Nephron (organoid): Measurements from ENCODE around the gene GDPD5.
A peak's percentile ranks its signal among the peaks of the same experiment; 100 is the strongest.

ENCODE experiments used
- H3K27ac Mint-ChIP-seq, 3 experiments: 2 replicates each; pipeline ENCODE4 v1.8.0; 2020; ENCODE audit warnings: mixed read lengths in 3 of 3, mild to moderate bottlenecking in 2 of 3, moderate library complexity in 1 of 3
- H3K27me3 Mint-ChIP-seq: 2 replicates; pipeline ENCODE4 v1.8.0; 2021; ENCODE audit warnings: low read depth, mild to moderate bottlenecking, moderate library complexity, mixed read lengths
- H3K36me3 Mint-ChIP-seq: 2 replicates; pipeline ENCODE4 v1.8.0; 2020; ENCODE audit warnings: low read depth, mixed read lengths
- H3K4me1 Mint-ChIP-seq: 2 replicates; pipeline ENCODE4 v1.8.0; 2020; ENCODE audit warnings: mixed read lengths
- H3K4me3 Mint-ChIP-seq, 3 experiments: 2 replicates each; pipeline ENCODE4 v1.8.0; 2020; ENCODE audit warnings: mild to moderate bottlenecking in 3 of 3, mixed read lengths in 3 of 3, moderate library complexity in 2 of 3
- H3K9me3 Mint-ChIP-seq: 2 replicates; pipeline ENCODE4 v1.8.0; 2020; ENCODE audit warnings: mixed read lengths
- TF ChIP-seq, protein P1 (sequence below), 3 experiments: fragments of 200-600 bp; sonication (generic); IDR thresholded peaks; one replicate each; pipeline ENCODE4 v1.5.0; 2021; ENCODE audit warnings: antibody characterized with exemption in 3 of 3; ENCODE audit not compliant: unreplicated experiment in 3 of 3

GDPD5 gene

DNA sequence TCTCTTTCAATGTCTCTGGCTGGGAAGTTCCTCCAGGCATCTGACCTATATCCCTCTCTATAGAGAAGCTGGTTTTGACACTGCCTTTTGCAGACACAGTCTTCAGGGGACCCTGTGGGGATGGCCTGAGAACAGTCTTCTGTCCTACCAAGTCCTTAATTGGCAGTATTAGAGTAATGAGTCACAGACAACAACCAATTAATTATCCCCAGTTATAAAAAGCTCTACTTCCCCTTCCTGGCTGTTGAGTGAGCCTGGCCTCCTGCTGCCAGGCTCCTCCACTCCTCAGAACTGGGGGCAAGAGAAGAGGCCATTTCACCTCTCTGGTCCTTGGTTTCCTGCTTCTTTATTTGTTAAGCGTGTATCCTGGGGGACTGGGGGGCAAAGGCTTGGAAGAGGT is 51.5 kb downstream of the GDPD5 start:
- Mint-ChIP-seq H3K4me3 (no peak overlapping the region), H3K4me1 (peaks cover 68% of the 10 kb centered on the region), H3K36me3 (no peaks in the 10 kb centered on the region), H3K27ac (peak overlapping the region in 2 of 3 experiments; percentile 69 to 70), H3K27me3 (no peaks in the 10 kb centered on the region), H3K9me3 (no peaks in the 10 kb centered on the region)
- TF ChIP-seq, protein P1, sequence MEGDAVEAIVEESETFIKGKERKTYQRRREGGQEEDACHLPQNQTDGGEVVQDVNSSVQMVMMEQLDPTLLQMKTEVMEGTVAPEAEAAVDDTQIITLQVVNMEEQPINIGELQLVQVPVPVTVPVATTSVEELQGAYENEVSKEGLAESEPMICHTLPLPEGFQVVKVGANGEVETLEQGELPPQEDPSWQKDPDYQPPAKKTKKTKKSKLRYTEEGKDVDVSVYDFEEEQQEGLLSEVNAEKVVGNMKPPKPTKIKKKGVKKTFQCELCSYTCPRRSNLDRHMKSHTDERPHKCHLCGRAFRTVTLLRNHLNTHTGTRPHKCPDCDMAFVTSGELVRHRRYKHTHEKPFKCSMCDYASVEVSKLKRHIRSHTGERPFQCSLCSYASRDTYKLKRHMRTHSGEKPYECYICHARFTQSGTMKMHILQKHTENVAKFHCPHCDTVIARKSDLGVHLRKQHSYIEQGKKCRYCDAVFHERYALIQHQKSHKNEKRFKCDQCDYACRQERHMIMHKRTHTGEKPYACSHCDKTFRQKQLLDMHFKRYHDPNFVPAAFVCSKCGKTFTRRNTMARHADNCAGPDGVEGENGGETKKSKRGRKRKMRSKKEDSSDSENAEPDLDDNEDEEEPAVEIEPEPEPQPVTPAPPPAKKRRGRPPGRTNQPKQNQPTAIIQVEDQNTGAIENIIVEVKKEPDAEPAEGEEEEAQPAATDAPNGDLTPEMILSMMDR (IDR thresholded peaks at IDR 0.05; ENCODE audit: unreplicated experiment in 3 of 3) = no peak

DNA sequence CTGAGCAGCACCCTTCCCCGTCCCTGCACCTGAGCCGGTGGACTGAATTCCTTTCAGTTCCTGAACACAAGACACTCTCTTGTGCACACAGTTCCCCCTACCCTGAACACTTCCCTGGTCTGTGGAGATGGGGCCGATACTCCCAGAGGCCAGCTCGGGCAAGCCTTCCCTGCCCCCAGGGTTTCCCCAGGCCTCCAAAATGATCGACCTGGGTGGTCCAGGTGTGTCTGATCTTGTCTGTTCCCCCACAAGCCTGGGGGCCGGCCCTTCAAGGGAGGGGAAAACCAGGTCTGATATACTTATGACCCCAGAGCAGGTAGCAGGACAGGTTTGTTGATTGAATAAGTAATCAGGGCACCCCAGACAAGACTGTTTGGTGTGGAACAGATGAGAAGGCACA is 52.1 kb downstream of the GDPD5 start:
- no peaks in the 10 kb centered on the region for H3K27me3 Mint-ChIP-seq
- H3K4me1 Mint-ChIP-seq = peaks cover 71% of the 10 kb centered on the region
- H3K36me3 Mint-ChIP-seq = no peaks in the 10 kb centered on the region
- H3K4me3 Mint-ChIP-seq = no peak overlapping the region
- TF ChIP-seq, protein P1 (IDR thresholded peaks at IDR 0.05; ENCODE audit: unreplicated experiment in 3 of 3) = no peak
- no peaks in the 10 kb centered on the region for H3K9me3 Mint-ChIP-seq
- peak overlapping the region in 1 of 3 experiments; percentile 29 for H3K27ac Mint-ChIP-seq

DNA sequence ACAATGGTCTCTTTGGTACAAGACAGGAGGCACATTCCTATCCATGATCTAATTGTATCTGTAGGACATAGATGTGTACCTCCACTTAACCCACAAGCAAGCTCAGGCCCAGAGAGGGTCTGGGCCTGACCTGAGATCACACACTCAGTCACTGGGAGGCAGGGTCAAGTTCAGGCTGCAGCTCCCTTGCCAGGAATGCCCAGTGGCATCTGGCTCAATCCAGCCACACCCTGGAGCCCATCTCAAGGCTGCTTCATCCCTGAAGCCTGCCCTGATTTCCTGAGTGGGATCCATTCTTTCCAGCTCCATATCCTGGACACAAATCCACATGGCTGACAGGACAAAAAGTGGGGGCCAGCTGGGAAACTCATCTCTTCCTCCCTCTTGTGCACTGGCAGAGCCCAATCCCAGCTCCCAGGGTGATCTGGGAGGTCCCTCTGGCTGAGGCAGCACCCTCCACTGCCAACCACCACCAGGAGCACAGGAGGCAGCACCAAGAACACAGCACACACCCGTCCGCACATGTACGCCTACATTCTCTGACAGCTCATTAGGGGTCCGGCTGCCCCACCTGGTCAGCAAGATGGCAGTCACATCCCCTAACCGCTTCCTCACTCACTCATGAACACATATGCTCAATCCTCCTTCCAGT is 53.5 kb downstream of the GDPD5 start:
- no peaks in the 10 kb centered on the region for H3K27me3 Mint-ChIP-seq
- no peak overlapping the region for H3K4me3 Mint-ChIP-seq
- H3K9me3 Mint-ChIP-seq = no peaks in the 10 kb centered on the region
- H3K4me1 Mint-ChIP-seq = peaks cover 78% of the 10 kb centered on the region
- peak overlapping the region in 2 of 3 experiments; percentile 10 to 36 for H3K27ac Mint-ChIP-seq
- H3K36me3 Mint-ChIP-seq = no peaks in the 10 kb centered on the region
- TF ChIP-seq, protein P1 (IDR thresholded peaks at IDR 0.05; ENCODE audit: unreplicated experiment in 3 of 3) = no peak

DNA sequence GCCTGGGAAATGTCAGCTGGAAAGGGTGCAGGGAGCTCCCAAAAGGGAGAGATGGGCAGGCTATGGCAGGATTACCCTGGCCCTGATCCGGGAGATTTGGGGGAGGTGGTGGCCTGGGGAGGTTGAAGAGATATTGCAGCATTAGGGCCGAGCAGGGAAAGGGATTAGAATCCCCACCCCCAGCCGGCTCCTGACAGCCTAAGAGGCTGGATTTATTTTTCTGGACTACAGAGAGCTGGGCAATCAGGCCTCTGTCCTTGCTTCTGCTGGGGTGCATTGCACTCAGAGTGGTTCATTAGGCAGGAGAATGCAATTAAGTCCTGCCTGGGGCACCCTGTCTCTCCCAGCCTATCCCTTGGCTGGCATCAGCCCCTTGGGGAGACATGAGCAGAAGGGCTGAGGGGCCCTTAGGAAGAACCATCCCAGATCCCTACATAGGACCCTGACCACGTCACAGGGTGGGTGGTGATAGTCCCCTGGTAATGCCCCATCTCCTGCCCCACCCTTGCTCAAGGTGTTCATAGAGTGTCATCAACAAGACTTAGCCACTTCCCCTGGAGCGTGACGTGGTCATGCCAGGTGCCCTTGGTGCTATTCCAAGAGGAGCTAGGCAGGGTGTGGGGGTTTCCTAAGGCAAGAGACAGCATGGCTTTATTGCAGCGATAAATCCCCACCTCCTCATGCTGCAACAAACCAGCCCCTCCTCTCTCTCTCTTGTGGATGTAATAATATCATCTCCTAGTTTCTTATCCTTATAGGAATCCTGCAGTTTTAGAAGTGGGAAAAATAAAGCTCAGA is 54.4 kb downstream of the GDPD5 start:
- Mint-ChIP-seq H3K4me3 (no peak overlapping the region), H3K27ac (peak overlapping the region; percentile 15 to 46 (median 36)), H3K36me3 (no peaks in the 10 kb centered on the region), H3K4me1 (peaks cover 85% of the 10 kb centered on the region), H3K9me3 (no peaks in the 10 kb centered on the region), H3K27me3 (peaks cover 3% of the 10 kb centered on the region)
- TF ChIP-seq, protein P1 (IDR thresholded peaks at IDR 0.05; ENCODE audit: unreplicated experiment in 3 of 3) = no peak

DNA sequence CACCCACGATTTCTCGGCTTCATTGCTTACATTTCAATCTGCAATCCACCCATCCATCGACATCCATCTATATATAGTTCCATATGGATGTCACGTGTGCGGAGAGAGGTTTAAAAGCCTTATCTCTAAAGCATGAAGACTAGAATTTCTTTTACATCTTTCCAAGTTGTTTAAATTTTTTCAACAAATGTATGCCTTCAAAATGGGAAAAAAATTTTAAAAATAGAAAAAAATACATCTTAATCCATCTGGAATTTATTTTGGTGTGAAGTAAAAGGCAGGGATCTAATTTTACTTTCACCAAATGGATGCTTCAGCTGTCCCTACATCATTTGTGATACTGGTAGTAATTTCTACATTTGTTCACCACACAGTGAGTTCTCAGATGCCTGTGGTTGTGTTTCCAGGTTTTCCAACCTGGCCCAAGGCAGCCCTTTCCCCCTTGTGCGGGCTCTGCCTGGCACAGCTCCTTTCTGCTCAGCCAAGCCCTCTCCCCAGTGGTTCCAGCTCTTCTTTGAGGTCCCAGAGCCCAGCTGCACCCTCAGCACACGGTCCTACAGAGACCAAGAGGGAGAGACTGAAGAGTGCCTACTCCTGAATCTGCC is 55.2 kb downstream of the GDPD5 start:
- H3K9me3 Mint-ChIP-seq = no peaks in the 10 kb centered on the region
- no peak overlapping the region for H3K4me3 Mint-ChIP-seq
- H3K4me1 Mint-ChIP-seq = peaks cover 86% of the 10 kb centered on the region
- peaks cover 3% of the 10 kb centered on the region for H3K27me3 Mint-ChIP-seq
- TF ChIP-seq, protein P1 (IDR thresholded peaks at IDR 0.05; ENCODE audit: unreplicated experiment in 3 of 3) = no peak
- H3K27ac Mint-ChIP-seq = peak overlapping the region in 2 of 3 experiments; percentile 15 to 46
- no peaks in the 10 kb centered on the region for H3K36me3 Mint-ChIP-seq
